Lung (tissue), 12 donors: ENCODE measurements around the gene ZNF699. TPM values are rescaled to one million over a fixed set of nuclear protein-coding genes. Genes with fewer than 3 reads are reported as not detected.

ENCODE experiments used
- ATAC-seq: fragments of 200-7000 bp; cut with Tn5 transposase; one replicate; pipeline ENCODE4 v1.9.1; 2020; ENCODE audit warnings: moderate number of reproducible peaks; ENCODE audit not compliant: insufficient read depth, low FRiP score
- DNase-seq, 3 donors: peaks; one replicate each; pipeline ENCODE4 v3.0.0-alpha.2; 2013 to 2017
- H3K27ac ChIP-seq, 2 donors: one replicate each; pipeline ENCODE4 v1.5.1; 2013; ENCODE audit warnings: mild to moderate bottlenecking in 2 of 2, moderate library complexity in 2 of 2, control low read depth in 1 of 2, inconsistent platforms in 1 of 2, low read depth in 1 of 2, low read length in 1 of 2
- H3K27me3 ChIP-seq, 3 donors: one replicate each; pipeline ENCODE4 v1.5.1; 2013; ENCODE audit warnings: low read length in 2 of 3; ENCODE audit not compliant: control insufficient read depth in 3 of 3, insufficient read depth in 3 of 3
- H3K36me3 ChIP-seq, 4 donors: one replicate each; pipeline ENCODE4 v1.5.1; 2013; ENCODE audit warnings: low read length in 4 of 4, mild to moderate bottlenecking in 1 of 4, moderate library complexity in 1 of 4; ENCODE audit not compliant: control insufficient read depth in 4 of 4, insufficient read depth in 4 of 4
- H3K4me1 ChIP-seq, 5 donors: one replicate each; pipeline ENCODE4 v1.5.1; 2013; ENCODE audit warnings: low read length in 5 of 5, mild to moderate bottlenecking in 2 of 5, moderate library complexity in 1 of 5; ENCODE audit not compliant: control insufficient read depth in 5 of 5, insufficient read depth in 5 of 5
- H3K4me3 ChIP-seq: one replicate; pipeline ENCODE4 v1.5.1; 2013; ENCODE audit warnings: mild to moderate bottlenecking, control low read depth, moderate library complexity
- H3K9ac ChIP-seq, 2 donors: one replicate each; pipeline ENCODE4 v1.5.1; 2013; ENCODE audit warnings: low read length in 2 of 2, control low read depth in 1 of 2; ENCODE audit not compliant: insufficient read depth in 1 of 2
- H3K9me3 ChIP-seq, 4 donors: one replicate each; pipeline ENCODE4 v1.5.1; 2013; ENCODE audit warnings: low read length in 3 of 4, mild to moderate bottlenecking in 1 of 4, moderate library complexity in 1 of 4; ENCODE audit not compliant: control insufficient read depth in 4 of 4, insufficient read depth in 3 of 4
- CTCF ChIP-seq: IDR thresholded peaks from 2 replicates; pipeline ENCODE4 v1.5.1; 2012; ENCODE audit warnings: mild to moderate bottlenecking; ENCODE audit errors: control extremely low read depth, extremely low read depth
- WGBS, 2 donors: extraction: QIAGEN DNeasy Blood & Tissue Kit; methylation state at CpG; one replicate each; pipeline ENCODE4 v1.1.7; 2013; 5-methylcytosine and 5-hydroxymethylcytosine counted together
- polyA plus RNA-seq, 2 donors: library from polyadenylated mRNA; stranded (reverse); fragments of 200-250 nt; gene quantifications; one replicate each; pipeline ENCODE4 v1.2.1, GENCODE V29; 2013
- total RNA-seq, 2 donors: library from RNA; depleted of rRNA in 1 of 2; stranded (reverse); fragments of >200 nt in 1 of 2; gene quantifications; one replicate each; pipeline ENCODE4 v1.2.1, GENCODE V29; 2014 to 2021
- donor health status: control.
- donor health status: control.
- donor health status: Bipolar disorder and iron deficiency.
- donor health status: healthy.
- donor health status: DM: yes; HTN: yes; CAD: no.

Gene ZNF699
- total and polyA plus RNA-seq, 4 donors, result 0.59 to 13.8 (median 5.9) TPM

DNA sequence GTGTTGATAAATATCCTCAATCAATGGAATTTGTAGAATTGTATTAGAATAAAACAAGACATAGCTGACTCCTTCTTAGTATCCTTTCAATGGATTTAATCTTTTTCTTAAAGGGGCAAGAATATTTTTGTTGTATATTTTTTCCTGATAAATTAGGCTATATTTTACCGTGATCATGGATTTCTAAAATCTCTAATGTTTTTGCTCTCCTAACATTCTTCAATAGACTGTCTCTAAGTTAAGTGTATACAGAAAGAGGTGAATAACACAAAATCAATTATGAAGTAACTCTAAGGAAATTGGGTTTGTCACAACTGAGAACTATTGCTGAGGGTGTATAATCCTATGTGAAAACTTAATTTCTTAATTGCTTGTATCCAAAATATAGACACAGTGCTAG, 59.0 kb downstream of the ZNF699 start, which contains the start of gene OR7E24:
Gene OR7E24 (plus strand): TSS at position 301 of the 400 bp plus-strand sequence. CDS start 114 bp downstream, outside the sequence.
- peaks cover 0 to 4% (median 0%) of the 10 kb centered on the region in 4 donors for H3K9me3 ChIP-seq
- TF ChIP-seq CTCF, result no peak
- H3K27me3 ChIP-seq, result no peaks in the 10 kb centered on the region
- H3K27ac ChIP-seq, result no peak within 1 kb of the TSS
- no peak for ATAC-seq
- no peak within 1 kb of the TSS for H3K4me3 ChIP-seq
- WGBS, 2 donors, result 74 to 79% methylated on average over 1 of the region's 1 CpG
- no peaks in the 10 kb centered on the region for H3K4me1 ChIP-seq
- H3K36me3 ChIP-seq, result no peaks in the 10 kb centered on the region
- no peak within 1 kb of the TSS for H3K9ac ChIP-seq
- DNase-seq, result no peak

Other genes with a start within 250 kb of the ZNF699 start
- gene OR1M1, start 222.8 kb downstream of the ZNF699 start, total RNA-seq, result not detected
- under 1 TPM; 0.02 to 0.04 TPM for gene OR1M1, start 222.8 kb downstream of the ZNF699 start, polyA plus RNA-seq
- not detected for gene OR7G2, start 202.4 kb downstream of the ZNF699 start, total RNA-seq
- gene OR7G2, start 202.4 kb downstream of the ZNF699 start, polyA plus RNA-seq, result not detected
- gene OR7G1, start 194.1 kb downstream of the ZNF699 start, total RNA-seq, result not detected
- not detected for gene OR7G1, start 194.1 kb downstream of the ZNF699 start, polyA plus RNA-seq
- gene OR7G3, start 182.9 kb downstream of the ZNF699 start, total RNA-seq, result not detected
- not detected for gene OR7G3, start 182.9 kb downstream of the ZNF699 start, polyA plus RNA-seq
- gene ZNF317, start 169.4 kb downstream of the ZNF699 start, total RNA-seq, result 10 to 100 TPM; 25.7 to 32.0 TPM
- 10 to 100 TPM; 14.7 to 35.2 TPM for gene ZNF317, start 169.4 kb downstream of the ZNF699 start, polyA plus RNA-seq
- not detected for gene OR7D2, start 130.9 kb downstream of the ZNF699 start, total RNA-seq
- gene OR7D2, start 130.9 kb downstream of the ZNF699 start, polyA plus RNA-seq, result under 1 TPM in 1 of 2 donors, not detected in 1; 0.01 TPM
- gene OR7D4, start 90.2 kb downstream of the ZNF699 start, total RNA-seq, result not detected
- gene OR7D4, start 90.2 kb downstream of the ZNF699 start, polyA plus RNA-seq, result not detected
- not detected for gene OR7E24, start 58.9 kb downstream of the ZNF699 start, total RNA-seq
- not detected for gene OR7E24, start 58.9 kb downstream of the ZNF699 start, polyA plus RNA-seq
- gene ZNF559, start 14.3 kb upstream of the ZNF699 start, total RNA-seq, result 10 to 100 TPM; 13.5 to 57.9 TPM
- 10 to 100 TPM in 1 of 2 donors, 1 to 10 TPM in 1; 9.3 to 16.5 TPM for gene ZNF559, start 14.3 kb upstream of the ZNF699 start, polyA plus RNA-seq
- 10 to 100 TPM in 1 of 2 donors, 1 to 10 TPM in 1; 1.7 to 11.5 TPM for gene ZNF177, start 53.2 kb upstream of the ZNF699 start, total RNA-seq
- gene ZNF177, start 53.2 kb upstream of the ZNF699 start, polyA plus RNA-seq, result 1 to 10 TPM in 1 of 2 donors, under 1 TPM in 1; 1.00 to 1.6 TPM
- gene ZNF266, start 125.7 kb upstream of the ZNF699 start, total RNA-seq, result 10 to 100 TPM; 22.2 to 33.8 TPM
- 10 to 100 TPM; 17.3 to 24.9 TPM for gene ZNF266, start 125.7 kb upstream of the ZNF699 start, polyA plus RNA-seq
- gene ZNF560, start 188.8 kb upstream of the ZNF699 start, total RNA-seq, result not detected
- gene ZNF560, start 188.8 kb upstream of the ZNF699 start, polyA plus RNA-seq, result under 1 TPM; 0.05 to 0.24 TPM
- gene ZNF426, start 228.8 kb upstream of the ZNF699 start, total RNA-seq, result 10 to 100 TPM; 14.8 to 24.0 TPM
- 1 to 10 TPM; 2.6 to 4.1 TPM for gene ZNF426, start 228.8 kb upstream of the ZNF699 start, polyA plus RNA-seq